NB4 (cell line): ENCODE data around the gene NDRG3.

Source experiments
- CTCF ChIP-seq: IDR thresholded peaks from one replicate; pipeline ENCODE4 v1.5.1; 2012; ENCODE audit warnings: low read depth, low read length
- POLR2A ChIP-seq: IDR thresholded peaks from 2 replicates; pipeline ENCODE4 v1.6.1; 2011; ENCODE audit warnings: mild to moderate bottlenecking; ENCODE audit not compliant: insufficient read length; ENCODE audit errors: extremely low read depth

- no peak for TF ChIP-seq CTCF
- no peak for TF ChIP-seq POLR2A
Measured at GRCh38 chr20:36745234-36745926, 510 bp downstream of the NDRG3 start.
